Measurements from ENCODE around the gene RNU1-4.
"Not testable (repeated sequence)": the region's sequence is repeated elsewhere in the genome, so short reads cannot be mapped to it uniquely, and the experiment has no call there.

DNA sequence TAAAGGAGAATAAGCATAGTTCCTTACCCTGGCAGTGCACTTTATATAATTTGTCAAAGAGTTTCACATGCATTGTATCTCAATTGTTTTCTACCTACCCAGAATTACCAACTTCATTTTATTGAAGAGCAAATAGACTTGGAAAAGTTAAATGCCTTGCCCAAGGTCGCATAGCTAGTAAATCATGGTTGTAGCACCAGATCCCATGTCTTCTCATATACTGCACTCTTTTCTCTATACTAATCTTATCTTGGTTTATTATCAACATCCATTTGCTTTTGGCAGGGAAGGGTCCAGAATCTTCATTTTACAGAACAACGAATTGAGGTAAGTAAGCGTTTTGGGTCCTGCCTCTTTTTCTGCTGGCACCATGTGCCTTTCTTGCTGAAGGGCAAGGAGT lies 46.9 kb downstream of the RNU1-4 start:
- TF ChIP-seq, protein P1, sequence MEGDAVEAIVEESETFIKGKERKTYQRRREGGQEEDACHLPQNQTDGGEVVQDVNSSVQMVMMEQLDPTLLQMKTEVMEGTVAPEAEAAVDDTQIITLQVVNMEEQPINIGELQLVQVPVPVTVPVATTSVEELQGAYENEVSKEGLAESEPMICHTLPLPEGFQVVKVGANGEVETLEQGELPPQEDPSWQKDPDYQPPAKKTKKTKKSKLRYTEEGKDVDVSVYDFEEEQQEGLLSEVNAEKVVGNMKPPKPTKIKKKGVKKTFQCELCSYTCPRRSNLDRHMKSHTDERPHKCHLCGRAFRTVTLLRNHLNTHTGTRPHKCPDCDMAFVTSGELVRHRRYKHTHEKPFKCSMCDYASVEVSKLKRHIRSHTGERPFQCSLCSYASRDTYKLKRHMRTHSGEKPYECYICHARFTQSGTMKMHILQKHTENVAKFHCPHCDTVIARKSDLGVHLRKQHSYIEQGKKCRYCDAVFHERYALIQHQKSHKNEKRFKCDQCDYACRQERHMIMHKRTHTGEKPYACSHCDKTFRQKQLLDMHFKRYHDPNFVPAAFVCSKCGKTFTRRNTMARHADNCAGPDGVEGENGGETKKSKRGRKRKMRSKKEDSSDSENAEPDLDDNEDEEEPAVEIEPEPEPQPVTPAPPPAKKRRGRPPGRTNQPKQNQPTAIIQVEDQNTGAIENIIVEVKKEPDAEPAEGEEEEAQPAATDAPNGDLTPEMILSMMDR (optimal IDR thresholded peaks at IDR 0.05 in 1 of 3, IDR thresholded peaks at IDR 0.05 in 1 of 3, conservative IDR thresholded peaks at IDR 0.05 in 1 of 3; ENCODE audit: extremely low read depth in 1 of 3, insufficient read depth in 2 of 3, low read length in 3 of 3), result not testable (repeated sequence)
- not testable (repeated sequence) for TF ChIP-seq EZH2 (IDR thresholded peaks at IDR 0.05; ENCODE audit: low read length)

All from keratinocyte (primary cell).